ENCODE data around the gene SAMD4A.

DNA sequence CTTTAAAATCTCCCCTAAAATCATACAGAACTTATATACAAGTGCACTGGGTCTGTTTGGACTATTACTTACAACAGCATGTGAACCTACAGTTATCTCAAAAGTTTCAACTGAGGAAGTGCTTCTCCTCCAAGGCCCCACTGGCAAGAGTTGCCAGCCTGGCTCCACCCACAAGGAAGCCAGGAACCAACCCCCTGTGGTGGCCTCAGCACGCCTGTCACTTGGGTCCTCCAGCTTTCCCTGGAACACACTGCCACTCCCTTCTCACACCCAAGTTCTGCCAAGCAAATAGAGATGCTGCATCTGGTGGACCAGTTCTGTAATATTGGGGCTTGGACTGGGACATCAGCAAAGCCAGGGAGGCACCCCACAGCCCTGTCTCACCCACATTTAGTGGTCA lies 220.3 kb downstream of the SAMD4A start:
- TF ChIP-seq, protein P1, sequence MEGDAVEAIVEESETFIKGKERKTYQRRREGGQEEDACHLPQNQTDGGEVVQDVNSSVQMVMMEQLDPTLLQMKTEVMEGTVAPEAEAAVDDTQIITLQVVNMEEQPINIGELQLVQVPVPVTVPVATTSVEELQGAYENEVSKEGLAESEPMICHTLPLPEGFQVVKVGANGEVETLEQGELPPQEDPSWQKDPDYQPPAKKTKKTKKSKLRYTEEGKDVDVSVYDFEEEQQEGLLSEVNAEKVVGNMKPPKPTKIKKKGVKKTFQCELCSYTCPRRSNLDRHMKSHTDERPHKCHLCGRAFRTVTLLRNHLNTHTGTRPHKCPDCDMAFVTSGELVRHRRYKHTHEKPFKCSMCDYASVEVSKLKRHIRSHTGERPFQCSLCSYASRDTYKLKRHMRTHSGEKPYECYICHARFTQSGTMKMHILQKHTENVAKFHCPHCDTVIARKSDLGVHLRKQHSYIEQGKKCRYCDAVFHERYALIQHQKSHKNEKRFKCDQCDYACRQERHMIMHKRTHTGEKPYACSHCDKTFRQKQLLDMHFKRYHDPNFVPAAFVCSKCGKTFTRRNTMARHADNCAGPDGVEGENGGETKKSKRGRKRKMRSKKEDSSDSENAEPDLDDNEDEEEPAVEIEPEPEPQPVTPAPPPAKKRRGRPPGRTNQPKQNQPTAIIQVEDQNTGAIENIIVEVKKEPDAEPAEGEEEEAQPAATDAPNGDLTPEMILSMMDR (conservative IDR thresholded peaks at IDR 0.05; ENCODE audit: low read length): no peak
- no peak for TF ChIP-seq EZH2phosphoT487 (IDR thresholded peaks at IDR 0.05; ENCODE audit: borderline replicate concordance, low read depth, low read length)
